ENCODE data around the gene OGDH.
A peak's percentile ranks its signal among the peaks of the same experiment; 100 is the strongest.

OGDH gene

GRCh38 chr7:44749992-44750391 lies 143.6 kb downstream of the OGDH start:
- Histone ChIP-seq H3K9me3 (ENCODE audit: insufficient read depth, low read depth, low read length) (no peaks in the 10 kb centered on the region), H3K4me1 (ENCODE audit: insufficient read depth, low read length) (peaks cover 10% of the 10 kb centered on the region), H3K36me3 (ENCODE audit: insufficient read depth, low read length) (peaks cover 20% of the 10 kb centered on the region), H3K27ac (ENCODE audit: low read depth, low read length) (no peak overlapping the region), H3K4me3 (ENCODE audit: low read length) (peak overlapping the region; percentile 98), H3K27me3 (ENCODE audit: insufficient read depth, low read length) (no peaks in the 10 kb centered on the region), H3K9ac (ENCODE audit: low read depth, low read length) (0 out of 2 replicates have a peak overlapping the region, but pooled peaks have one; percentile 73)
- WGBS = 91% methylated on average over 2 of the region's 2 CpGs

GRCh38 chr7:44750424-44750823 lies 144.0 kb downstream of the OGDH start:
- Histone ChIP-seq H3K4me3 (ENCODE audit: low read length) (no peak overlapping the region), H3K27me3 (ENCODE audit: insufficient read depth, low read length) (no peaks in the 10 kb centered on the region), H3K27ac (ENCODE audit: low read depth, low read length) (no peak overlapping the region), H3K36me3 (ENCODE audit: insufficient read depth, low read length) (peaks cover 20% of the 10 kb centered on the region), H3K9ac (ENCODE audit: low read depth, low read length) (no peak overlapping the region), H3K9me3 (ENCODE audit: insufficient read depth, low read depth, low read length) (no peaks in the 10 kb centered on the region), H3K4me1 (ENCODE audit: insufficient read depth, low read length) (peaks cover 10% of the 10 kb centered on the region)
- WGBS = 95% methylated on average over 3 of the region's 3 CpGs

GRCh38 chr7:44750921-44751571 lies 144.6 kb downstream of the OGDH start:
- no peaks in the 10 kb centered on the region for H3K27me3 ChIP-seq (ENCODE audit: insufficient read depth, low read length)
- H3K9ac ChIP-seq (ENCODE audit: low read depth, low read length) = no peak overlapping the region
- no peaks in the 10 kb centered on the region for H3K9me3 ChIP-seq (ENCODE audit: insufficient read depth, low read depth, low read length)
- peaks cover 21% of the 10 kb centered on the region for H3K36me3 ChIP-seq (ENCODE audit: insufficient read depth, low read length)
- 61% methylated on average over 6 of the region's 6 CpGs for WGBS
- H3K4me3 ChIP-seq (ENCODE audit: low read length) = no peak overlapping the region
- peaks cover 10% of the 10 kb centered on the region for H3K4me1 ChIP-seq (ENCODE audit: insufficient read depth, low read length)
- no peak overlapping the region for H3K27ac ChIP-seq (ENCODE audit: low read depth, low read length)

GRCh38 chr7:44752822-44753221 lies 146.4 kb downstream of the OGDH start:
- no peak overlapping the region for H3K4me3 ChIP-seq (ENCODE audit: low read length)
- H3K9ac ChIP-seq (ENCODE audit: low read depth, low read length) = no peak overlapping the region
- H3K27me3 ChIP-seq (ENCODE audit: insufficient read depth, low read length) = no peaks in the 10 kb centered on the region
- 95% methylated on average over 2 of the region's 2 CpGs for WGBS
- H3K36me3 ChIP-seq (ENCODE audit: insufficient read depth, low read length) = peaks cover 37% of the 10 kb centered on the region
- H3K9me3 ChIP-seq (ENCODE audit: insufficient read depth, low read depth, low read length) = no peaks in the 10 kb centered on the region
- no peak overlapping the region for H3K27ac ChIP-seq (ENCODE audit: low read depth, low read length)
- peaks cover 7% of the 10 kb centered on the region for H3K4me1 ChIP-seq (ENCODE audit: insufficient read depth, low read length)

DNA sequence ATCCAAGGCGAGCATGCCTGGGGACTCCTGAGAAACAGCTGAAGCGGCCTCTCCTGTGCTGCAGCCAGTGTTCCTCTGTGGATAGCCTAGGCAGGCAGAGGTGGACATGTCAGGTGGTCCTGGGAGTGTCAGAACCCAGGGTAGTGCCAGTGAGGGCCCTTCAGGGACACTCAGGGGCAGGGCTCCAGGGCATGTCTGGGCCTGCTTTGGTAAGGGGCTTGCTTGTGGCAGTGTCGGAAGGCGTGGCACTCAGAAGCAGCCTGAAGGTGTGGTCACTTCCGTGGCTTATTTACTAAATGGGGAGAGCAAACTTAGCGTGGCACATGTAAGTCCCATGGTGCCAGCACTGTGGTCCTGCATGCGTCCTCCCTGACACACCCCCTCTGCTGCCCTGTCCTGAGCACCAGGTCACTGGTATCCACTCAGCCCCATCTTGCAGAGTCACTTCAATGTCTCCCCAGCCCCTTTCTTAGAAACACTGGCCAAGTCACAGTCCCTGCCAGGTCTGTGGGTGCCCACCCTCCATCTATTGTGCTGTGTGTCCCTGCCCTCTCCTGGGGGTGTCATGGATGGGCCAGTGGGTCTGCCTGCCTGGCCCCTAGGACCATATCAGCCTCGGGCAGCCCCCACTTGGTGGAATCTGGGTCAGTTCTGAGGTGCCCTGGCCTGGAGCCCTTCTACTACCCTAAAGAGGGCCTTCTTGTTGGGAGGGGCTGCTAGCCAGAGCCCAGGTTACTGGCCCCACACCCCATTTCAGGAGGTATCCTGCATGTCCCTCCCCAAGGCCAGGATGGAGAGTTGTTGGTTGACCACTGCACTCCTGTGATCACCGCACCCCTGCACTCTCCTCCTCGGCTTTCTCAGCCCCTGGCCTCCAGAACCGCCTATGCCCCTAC lies 148.6 kb downstream of the OGDH start:
- Histone ChIP-seq H3K4me1 (ENCODE audit: insufficient read depth, low read length) (no peaks in the 10 kb centered on the region; the same call in 1 of the 2 replicates), H3K4me3 (ENCODE audit: low read length) (no peak overlapping the region), H3K27ac (ENCODE audit: low read depth, low read length) (no peak overlapping the region), H3K27me3 (ENCODE audit: insufficient read depth, low read length) (no peaks in the 10 kb centered on the region), H3K9ac (ENCODE audit: low read depth, low read length) (0 out of 2 replicates have a peak overlapping the region, but pooled peaks have one; percentile 7), H3K36me3 (ENCODE audit: insufficient read depth, low read length) (peaks cover 49% of the 10 kb centered on the region), H3K9me3 (ENCODE audit: insufficient read depth, low read depth, low read length) (no peaks in the 10 kb centered on the region)
- 92% methylated on average over 11 of the region's 11 CpGs for WGBS

GRCh38 chr7:44755698-44756627 lies 149.5 kb downstream of the OGDH start:
- H3K36me3 ChIP-seq (ENCODE audit: insufficient read depth, low read length) = peaks cover 49% of the 10 kb centered on the region
- H3K27ac ChIP-seq (ENCODE audit: low read depth, low read length) = no peak overlapping the region
- H3K4me1 ChIP-seq (ENCODE audit: insufficient read depth, low read length) = no peaks in the 10 kb centered on the region; the same call in 1 of the 2 replicates
- WGBS = 94% methylated on average over 17 of the region's 17 CpGs
- H3K4me3 ChIP-seq (ENCODE audit: low read length) = no peak overlapping the region
- H3K9me3 ChIP-seq (ENCODE audit: insufficient read depth, low read depth, low read length) = no peaks in the 10 kb centered on the region
- no peak overlapping the region; the same call in 1 of the 2 replicates for H3K9ac ChIP-seq (ENCODE audit: low read depth, low read length)
- H3K27me3 ChIP-seq (ENCODE audit: insufficient read depth, low read length) = no peaks in the 10 kb centered on the region

GRCh38 chr7:44756904-44757303 lies 150.5 kb downstream of the OGDH start:
- Histone ChIP-seq H3K9me3 (ENCODE audit: insufficient read depth, low read depth, low read length) (no peaks in the 10 kb centered on the region), H3K4me1 (ENCODE audit: insufficient read depth, low read length) (no peaks in the 10 kb centered on the region; the same call in 1 of the 2 replicates), H3K27me3 (ENCODE audit: insufficient read depth, low read length) (no peaks in the 10 kb centered on the region), H3K36me3 (ENCODE audit: insufficient read depth, low read length) (peaks cover 55% of the 10 kb centered on the region), H3K9ac (ENCODE audit: low read depth, low read length) (no peak overlapping the region), H3K27ac (ENCODE audit: low read depth, low read length) (no peak overlapping the region), H3K4me3 (ENCODE audit: low read length) (no peak overlapping the region)
- 96% methylated on average over 12 of the region's 12 CpGs for WGBS

- Histone ChIP-seq H3K9ac (ENCODE audit: low read depth, low read length) (no peak overlapping the region), H3K36me3 (ENCODE audit: insufficient read depth, low read length) (peaks cover 59% of the 10 kb centered on the region), H3K4me1 (ENCODE audit: insufficient read depth, low read length) (no peaks in the 10 kb centered on the region; the same call in 1 of the 2 replicates), H3K27ac (ENCODE audit: low read depth, low read length) (no peak overlapping the region), H3K4me3 (ENCODE audit: low read length) (no peak overlapping the region), H3K27me3 (ENCODE audit: insufficient read depth, low read length) (no peaks in the 10 kb centered on the region), H3K9me3 (ENCODE audit: insufficient read depth, low read depth, low read length) (no peaks in the 10 kb centered on the region)
- WGBS = 94% methylated on average over 10 of the region's 10 CpGs
These were observed 150.9 kb downstream of the OGDH start for GRCh38 chr7:44757311-44757710.

- 93% methylated on average over 7 of the region's 7 CpGs for WGBS
- H3K9ac ChIP-seq (ENCODE audit: low read depth, low read length) = no peak overlapping the region
- no peaks in the 10 kb centered on the region for H3K9me3 ChIP-seq (ENCODE audit: insufficient read depth, low read depth, low read length)
- no peak overlapping the region for H3K27ac ChIP-seq (ENCODE audit: low read depth, low read length)
- no peaks in the 10 kb centered on the region; the same call in 1 of the 2 replicates for H3K4me1 ChIP-seq (ENCODE audit: insufficient read depth, low read length)
- no peak overlapping the region for H3K4me3 ChIP-seq (ENCODE audit: low read length)
- H3K36me3 ChIP-seq (ENCODE audit: insufficient read depth, low read length) = peaks cover 59% of the 10 kb centered on the region
- no peaks in the 10 kb centered on the region for H3K27me3 ChIP-seq (ENCODE audit: insufficient read depth, low read length)
These were observed 151.3 kb downstream of the OGDH start for GRCh38 chr7:44757739-44758138.
